GM11168 (cell line): ENCODE measurements around the gene IL10RA.
"Not testable (repeated sequence)": the region's sequence is repeated elsewhere in the genome, so short reads cannot be mapped to it uniquely, and the experiment has no call there.

Experiments
- in situ Hi-C: fragments of 300-500 bp; cut with MboI; formaldehyde crosslinking; loops from one replicate; pipeline ENCODE4 v1.12.0; 2022; ENCODE audit warnings: low sequenced_read_pairs; ENCODE audit not compliant: unreplicated experiment

The IL10RA gene

DNA sequence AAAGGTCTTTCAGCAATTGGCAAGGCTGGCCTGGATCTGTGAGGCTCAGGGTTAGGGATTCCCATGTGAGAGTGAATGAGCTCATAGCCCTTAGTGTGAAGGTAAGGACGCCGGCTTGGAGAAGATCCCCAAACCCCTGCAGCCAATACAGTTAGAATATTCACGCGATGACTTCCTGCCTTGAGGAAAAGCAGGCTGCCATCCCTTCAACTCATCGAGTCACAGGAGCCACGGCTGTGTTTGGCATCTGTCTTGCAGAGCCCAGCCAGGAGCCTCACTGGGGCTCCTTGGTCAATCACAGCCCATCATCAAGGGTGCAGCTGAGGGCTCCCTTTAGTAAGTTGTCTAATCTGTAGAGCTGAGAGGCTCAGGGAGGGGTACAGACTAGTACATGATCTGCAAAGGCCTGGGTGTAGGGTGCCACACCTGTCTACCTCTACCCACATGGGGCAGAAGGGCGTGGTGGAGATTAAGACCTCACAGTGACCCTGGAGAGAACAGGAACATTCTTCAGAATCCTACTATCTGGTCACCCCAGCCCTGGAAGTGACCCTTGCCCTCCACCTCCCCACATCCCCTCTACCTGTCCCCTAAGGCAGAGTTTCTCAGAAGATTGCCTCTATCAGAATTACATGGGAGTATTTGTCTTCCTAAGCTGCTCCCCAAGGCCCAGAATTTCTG lies 18.5 kb downstream of the IL10RA start:
- in situ Hi-C loops: no loop called here

GRCh38 chr11:118005224-118006152 lies 19.3 kb downstream of the IL10RA start:
- in situ Hi-C loops: no loop called here

- in situ Hi-C loops: no loop called here
Measured at GRCh38 chr11:118006153-118006534, 19.9 kb downstream of the IL10RA start.

- in situ Hi-C loops: no loop called here
Measured at GRCh38 chr11:118007040-118007439, 20.8 kb downstream of the IL10RA start.

GRCh38 chr11:118007563-118008270 lies 21.5 kb downstream of the IL10RA start:
- in situ Hi-C loops: not testable (repeated sequence)

DNA sequence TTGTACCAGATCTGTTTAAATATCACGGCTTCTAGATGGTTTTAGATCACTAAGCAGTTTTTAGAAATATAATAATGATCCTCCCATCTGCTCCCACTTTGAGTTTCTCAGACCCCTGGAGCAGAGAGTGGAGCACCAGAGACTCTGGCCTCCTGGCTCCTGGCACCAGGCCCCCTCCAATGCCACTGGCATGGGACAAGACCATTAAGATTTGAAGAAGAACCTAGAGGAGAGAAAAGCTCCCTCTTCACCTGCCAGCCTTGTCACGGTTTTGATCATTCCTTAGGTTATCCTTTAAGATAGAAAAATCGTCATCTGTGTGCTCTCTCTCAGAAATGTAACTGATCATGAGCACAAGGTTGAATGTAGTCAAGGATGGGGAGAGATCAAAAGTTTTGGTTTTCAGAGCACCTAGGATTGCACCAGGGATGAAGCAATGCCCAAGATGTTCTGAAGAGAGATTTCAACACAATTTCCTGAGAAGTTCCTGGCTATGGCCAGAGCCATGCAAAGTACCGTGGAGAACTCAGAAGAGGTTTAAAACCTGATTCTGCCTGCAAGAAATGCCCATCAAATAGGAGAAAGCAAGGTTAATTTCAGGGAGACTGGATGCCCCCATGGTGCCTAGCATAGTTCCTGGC lies 22.2 kb downstream of the IL10RA start:
- in situ Hi-C loops: no loop called here

DNA sequence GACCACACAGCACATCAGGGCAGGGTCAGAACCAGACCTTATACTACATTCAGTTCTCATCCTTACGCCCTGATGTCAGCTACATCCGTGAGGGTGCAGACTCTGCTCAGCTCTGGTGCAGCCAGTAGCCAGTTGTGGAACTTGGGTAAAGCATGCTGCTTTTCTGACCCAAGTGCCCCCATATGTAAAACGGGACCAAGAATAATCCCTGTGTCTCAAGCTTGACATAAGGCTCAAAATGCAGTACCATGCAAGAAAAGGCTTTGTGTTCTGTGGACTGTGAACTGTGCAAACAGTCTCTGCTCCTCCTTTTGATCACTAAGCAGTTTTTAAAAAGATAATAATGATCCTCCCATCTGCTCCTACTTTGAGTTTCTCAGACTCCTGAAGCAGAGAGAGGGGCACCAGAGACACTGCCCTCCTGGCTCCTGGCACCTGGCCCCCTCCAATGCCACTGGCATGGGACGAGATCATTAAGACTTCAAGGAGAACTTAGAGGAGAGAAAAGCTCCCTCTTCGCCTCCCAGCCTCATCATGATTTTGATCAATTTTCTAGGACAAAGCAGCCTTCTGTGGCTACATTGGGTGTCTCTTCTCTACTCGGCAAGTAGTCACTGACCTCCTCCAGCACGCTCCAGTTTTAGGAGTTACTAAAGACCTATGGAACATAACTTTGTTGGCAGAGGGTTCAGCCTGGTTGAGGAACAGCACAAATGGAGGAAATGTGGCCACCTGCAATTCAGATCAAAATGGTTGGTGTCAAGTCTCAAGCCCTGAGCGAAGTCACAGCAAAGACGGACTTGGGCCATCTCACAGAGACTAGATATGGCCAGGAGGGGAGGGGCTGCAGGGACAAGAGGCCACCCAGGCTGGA lies 23.9 kb downstream of the IL10RA start:
- in situ Hi-C loops: no loop called here

DNA sequence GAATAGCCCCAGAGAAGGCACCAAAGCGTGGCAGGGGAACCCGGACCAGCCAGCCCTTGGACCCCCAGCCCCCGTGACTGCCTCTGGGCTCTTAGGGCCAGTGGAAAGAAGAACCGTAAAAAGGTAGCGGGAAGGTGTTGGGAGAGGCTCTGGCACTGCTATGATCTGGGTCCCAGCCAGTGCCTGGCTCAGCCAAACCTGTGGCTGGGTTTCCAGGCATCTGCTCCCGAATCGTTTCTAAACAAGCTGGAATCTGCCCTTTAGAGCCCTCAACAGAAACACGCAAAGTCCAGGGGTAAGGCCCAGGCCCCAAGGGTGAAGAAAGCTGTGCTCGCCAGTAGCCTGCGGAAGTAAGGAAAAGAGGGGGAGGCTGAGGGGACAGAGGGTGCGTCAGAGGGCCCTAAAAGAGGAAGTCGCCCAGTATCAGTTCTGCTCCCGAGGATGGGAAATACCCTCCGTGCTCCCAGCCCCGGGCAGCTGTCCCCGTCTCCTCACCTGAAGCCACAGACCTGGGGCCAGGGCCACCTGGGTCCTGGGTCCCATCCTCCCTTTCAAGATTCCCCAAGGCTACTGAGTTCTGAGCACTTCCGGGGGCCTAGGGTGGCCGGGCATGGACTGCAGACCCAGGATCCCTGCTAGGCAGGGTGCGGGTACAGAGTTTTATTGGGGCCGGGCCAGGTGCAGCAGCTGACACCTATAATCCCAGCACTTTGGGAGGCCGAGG lies 24.7 kb downstream of the IL10RA start:
- in situ Hi-C loops: no loop called here

DNA sequence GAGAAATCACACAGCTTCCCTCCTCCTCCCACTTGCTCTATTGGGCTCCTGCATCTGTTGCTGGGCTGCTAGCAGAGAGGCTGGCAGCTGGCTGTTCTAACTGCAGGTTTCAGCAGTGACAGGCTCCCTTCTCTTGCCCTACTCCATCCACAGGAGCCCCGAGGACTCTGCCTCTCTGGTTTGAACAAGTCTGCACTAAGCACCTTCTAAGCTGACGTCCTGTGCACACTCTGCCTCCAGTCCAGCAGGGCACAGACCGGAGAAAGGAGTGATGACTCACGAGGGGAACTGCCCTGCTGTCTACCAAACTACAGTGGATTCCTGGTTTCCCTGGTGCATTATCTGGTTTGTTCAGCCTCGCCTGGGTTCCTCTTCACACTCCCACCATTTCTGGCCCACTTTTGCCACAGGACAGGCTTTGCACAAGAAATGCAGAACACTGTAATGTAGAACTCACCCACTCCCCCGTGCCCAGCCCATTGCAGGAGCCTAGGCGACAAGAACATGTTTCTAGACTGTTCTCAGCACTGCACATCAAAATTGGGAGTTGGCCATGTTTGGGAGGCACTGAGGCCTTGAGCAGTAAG lies 26.0 kb downstream of the IL10RA start:
- in situ Hi-C loops: no loop called here

DNA sequence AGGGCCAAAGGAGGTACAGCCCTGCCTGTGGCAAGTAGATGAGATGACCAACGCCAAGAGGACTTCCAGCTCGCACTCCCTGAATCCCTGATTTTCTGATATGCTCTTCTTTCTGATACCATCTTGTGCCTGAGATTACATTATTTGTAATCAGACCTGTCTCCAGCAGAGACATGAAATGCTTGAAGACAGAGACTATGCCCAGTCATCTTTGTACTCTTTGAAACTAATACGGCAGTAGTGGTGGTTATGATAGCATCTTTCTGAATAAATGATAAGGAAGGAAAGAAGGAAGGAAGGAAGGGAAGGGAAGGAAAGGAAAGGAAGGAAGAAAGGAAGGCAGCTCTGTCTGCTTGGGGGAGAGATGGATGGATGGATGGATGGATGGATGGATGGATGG lies 27.8 kb downstream of the IL10RA start:
- in situ Hi-C loops: no loop called here

DNA sequence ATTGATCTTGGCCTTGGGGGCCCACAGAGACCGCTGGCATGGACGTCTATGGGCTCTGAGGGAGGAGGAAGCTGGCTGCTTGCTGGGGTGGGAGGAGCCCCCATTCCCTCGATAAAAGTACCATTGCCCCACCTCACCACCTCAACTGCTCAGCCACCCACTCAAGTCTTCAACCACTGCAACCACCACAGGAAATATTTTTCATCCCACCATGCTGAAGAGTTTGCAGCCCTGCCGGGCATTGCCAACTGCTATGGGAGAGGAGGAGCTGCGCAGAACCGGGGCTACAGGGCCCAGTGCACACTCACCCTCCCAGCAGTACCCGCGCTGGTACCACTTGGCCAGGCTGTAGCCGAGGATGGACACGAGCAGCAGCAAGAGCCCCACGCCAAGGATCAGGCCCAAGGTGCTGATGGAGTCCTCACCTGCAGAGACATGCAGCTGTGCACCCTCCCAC lies 29.2 kb downstream of the IL10RA start:
- in situ Hi-C loops: no loop called here

GRCh38 chr11:118016104-118016503 lies 29.9 kb downstream of the IL10RA start:
- in situ Hi-C loops: no loop called here

- in situ Hi-C loops: no loop called here
Measured at GRCh38 chr11:118017111-118017510, 30.9 kb downstream of the IL10RA start.

GRCh38 chr11:118017631-118018315 lies 31.6 kb downstream of the IL10RA start:
- in situ Hi-C loops: no loop called here

GRCh38 chr11:118018401-118018800 lies 32.2 kb downstream of the IL10RA start:
- in situ Hi-C loops: no loop called here

DNA sequence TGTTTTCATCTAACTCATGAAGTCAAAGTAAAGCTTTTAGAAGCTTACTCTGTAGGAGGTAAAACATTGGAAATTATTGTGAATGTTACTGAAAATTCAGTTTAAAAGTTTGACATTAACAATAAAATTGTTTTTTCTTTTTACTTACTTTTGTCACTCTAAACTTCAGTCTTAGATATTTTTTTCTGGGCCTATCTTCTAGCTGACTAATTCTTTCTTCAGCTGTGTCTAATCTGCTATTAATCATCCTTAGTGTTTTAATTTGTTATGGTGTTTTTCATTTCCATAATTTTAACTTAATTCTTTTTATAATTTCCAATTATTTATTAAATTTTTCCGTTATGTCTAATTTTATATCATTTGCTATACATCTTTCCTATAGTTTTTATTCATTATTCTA lies 35.0 kb downstream of the IL10RA start:
- in situ Hi-C loops: no loop called here

- in situ Hi-C loops: no loop called here
Measured at GRCh38 chr11:118027694-118028093, 41.5 kb downstream of the IL10RA start.

DNA sequence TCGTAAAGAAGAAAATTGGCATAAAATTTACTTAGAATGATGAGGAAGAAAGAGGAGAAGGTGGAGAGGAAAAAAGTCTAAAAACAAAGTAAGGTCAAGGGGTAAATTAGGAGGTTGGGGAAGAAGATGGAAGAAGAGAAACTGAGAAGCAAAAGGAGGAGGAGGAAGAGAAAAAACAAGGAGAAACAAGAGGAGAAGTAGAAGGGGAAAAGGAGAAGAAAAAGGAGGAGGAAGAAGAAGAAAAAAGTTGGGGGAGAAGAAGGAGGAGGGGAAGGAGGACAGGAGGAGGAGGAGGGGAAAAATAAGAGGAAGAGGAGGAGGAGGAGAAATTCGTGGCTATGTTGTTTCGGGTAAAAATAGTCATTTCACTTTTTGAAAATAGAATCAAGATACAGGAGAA lies 42.4 kb downstream of the IL10RA start:
- in situ Hi-C loops: no loop called here
